Vagina (tissue), 2 donors: ENCODE measurements around the gene LITAFD.

ENCODE experiments used
- POLR2A ChIP-seq, 2 donors: fragments of 450-650 bp; IDR thresholded peaks; one replicate each; pipeline ENCODE4 v1.6.1; 2017; ENCODE audit warnings: antibody characterized with exemption in 2 of 2, mild to moderate bottlenecking in 2 of 2, moderate library complexity in 2 of 2
- POLR2AphosphoS5 ChIP-seq, 2 donors: sonication (generic); formaldehyde crosslinking; IDR thresholded peaks; one replicate each; pipeline ENCODE4 v1.9.0; 2017; ENCODE audit warnings: antibody characterized with exemption in 2 of 2, mild to moderate bottlenecking in 2 of 2, low read depth in 1 of 2; ENCODE audit not compliant: insufficient read depth in 1 of 2

DNA sequence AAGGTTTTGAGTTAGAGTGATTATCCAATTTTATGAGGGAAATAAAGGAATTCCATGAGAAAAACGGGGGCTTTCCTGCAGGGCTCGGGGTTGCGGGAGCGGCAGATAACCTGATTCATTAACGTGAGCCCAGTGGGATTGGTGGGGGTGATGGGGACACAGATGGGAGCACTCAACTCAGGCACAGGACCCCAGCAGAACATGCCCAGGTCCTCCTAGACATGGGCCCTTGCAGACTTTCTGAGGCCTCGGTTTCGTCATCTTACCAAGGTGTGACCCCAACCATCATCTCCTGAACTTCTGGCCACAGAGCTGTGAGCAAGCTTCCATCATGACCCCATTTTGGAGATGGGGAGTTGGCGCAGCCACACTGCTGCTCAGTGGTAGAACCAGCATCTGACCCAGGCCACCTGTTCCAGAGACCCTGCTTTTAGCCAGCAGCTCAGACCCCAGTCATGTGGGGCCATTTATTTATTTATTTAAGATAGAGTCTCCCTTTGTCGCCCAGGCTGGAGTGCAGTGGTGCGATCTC is 35.7 kb upstream of the LITAFD start:
- TF ChIP-seq POLR2AphosphoS5 (IDR thresholded peaks at IDR 0.05; ENCODE audit: insufficient read depth in 1 of 2, low read depth in 1 of 2) = no peak
- TF ChIP-seq POLR2A (IDR thresholded peaks at IDR 0.05) = no peak
